ENCODE results near the gene G6PC2. TPM values are rescaled to one million over a fixed set of nuclear protein-coding genes. Genes with fewer than 3 reads are reported as not detected.
A peak's percentile ranks its signal among the peaks of the same experiment; 100 is the strongest.

Gene G6PC2
- total RNA-seq, 4 donors from 2014 or later = not detected

DNA sequence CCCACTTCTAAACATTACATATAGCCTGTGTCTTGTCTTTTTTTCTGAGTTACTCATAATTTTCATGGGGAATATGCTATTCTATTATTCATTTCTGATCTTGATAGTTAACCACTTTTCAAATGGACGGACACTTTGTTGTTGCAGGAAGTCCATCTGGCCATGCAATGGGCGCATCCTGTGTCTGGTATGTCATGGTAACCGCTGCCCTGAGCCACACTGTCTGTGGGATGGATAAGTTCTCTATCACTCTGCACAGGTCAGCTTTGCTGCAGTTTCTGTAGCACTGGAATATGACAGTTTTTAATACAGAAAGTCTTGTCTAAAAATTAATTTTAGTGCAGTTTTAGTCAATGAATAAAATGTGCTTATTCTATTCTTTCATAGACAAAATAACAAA, 3.3 kb downstream of the G6PC2 start:
- Histone ChIP-seq H3K36me3 (no peaks in the 10 kb centered on the region), H3K4me1 (no peaks in the 10 kb centered on the region), H3K27me3 (peaks cover 0 to 12% (median 0%) of the 10 kb centered on the region in 4 donors), H3K9me3 (no peaks in the 10 kb centered on the region), H3K4me3 (no peak overlapping the region), H3K27ac (no peak overlapping the region)
- 91 to 94% methylated on average over 3 of the region's 3 CpGs for WGBS, 2 donors
- TF ChIP-seq, protein P1, sequence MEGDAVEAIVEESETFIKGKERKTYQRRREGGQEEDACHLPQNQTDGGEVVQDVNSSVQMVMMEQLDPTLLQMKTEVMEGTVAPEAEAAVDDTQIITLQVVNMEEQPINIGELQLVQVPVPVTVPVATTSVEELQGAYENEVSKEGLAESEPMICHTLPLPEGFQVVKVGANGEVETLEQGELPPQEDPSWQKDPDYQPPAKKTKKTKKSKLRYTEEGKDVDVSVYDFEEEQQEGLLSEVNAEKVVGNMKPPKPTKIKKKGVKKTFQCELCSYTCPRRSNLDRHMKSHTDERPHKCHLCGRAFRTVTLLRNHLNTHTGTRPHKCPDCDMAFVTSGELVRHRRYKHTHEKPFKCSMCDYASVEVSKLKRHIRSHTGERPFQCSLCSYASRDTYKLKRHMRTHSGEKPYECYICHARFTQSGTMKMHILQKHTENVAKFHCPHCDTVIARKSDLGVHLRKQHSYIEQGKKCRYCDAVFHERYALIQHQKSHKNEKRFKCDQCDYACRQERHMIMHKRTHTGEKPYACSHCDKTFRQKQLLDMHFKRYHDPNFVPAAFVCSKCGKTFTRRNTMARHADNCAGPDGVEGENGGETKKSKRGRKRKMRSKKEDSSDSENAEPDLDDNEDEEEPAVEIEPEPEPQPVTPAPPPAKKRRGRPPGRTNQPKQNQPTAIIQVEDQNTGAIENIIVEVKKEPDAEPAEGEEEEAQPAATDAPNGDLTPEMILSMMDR (IDR thresholded peaks at IDR 0.05) = no peak
- TF ChIP-seq POLR2A (IDR thresholded peaks at IDR 0.05) = no peak
- intact Hi-C loops (cut with DNase I) = no loop called here
- DNase-seq = no peak

DNA sequence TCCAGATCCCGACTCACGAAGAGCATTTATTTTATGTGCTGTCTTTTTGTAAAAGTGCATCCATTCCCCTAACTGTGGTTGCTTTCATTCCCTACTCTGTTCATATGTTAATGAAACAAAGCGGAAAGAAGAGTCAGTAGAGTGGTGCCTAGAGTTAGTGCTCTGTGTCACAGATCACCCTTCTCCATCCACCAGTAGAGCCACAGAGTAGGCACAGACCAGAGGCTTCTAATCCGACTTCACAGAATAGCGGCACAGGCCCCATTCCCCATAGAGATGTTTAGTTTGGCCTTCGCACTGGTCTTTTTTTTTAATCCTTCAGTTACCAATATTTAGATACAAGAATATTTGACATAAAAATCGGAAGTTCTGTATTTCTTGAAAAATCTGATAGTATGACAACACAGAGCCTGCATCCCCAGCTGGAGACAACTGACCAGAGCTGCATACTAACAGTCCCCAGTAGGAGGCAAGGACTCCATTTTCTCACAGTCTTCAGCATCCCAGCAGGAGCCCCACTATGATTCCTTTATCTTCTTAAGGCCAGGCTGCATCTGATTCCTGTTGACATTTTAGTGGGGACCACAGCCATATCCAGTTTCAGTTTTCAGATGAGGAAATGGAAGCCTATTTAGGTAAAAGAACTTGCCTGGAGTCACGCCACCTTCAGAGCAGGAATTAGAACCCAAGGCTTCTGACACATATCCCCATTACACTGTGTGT, 7.0 kb downstream of the G6PC2 start:
- WGBS, 2 donors = 87 to 91% methylated on average over 8 of the region's 8 CpGs
- no peak for DNase-seq
- Histone ChIP-seq H3K27ac (no peak overlapping the region), H3K9me3 (no peaks in the 10 kb centered on the region), H3K4me1 (peaks cover 0 to 8% (median 4%) of the 10 kb centered on the region in 3 donors), H3K4me3 (no peak overlapping the region), H3K27me3 (peaks cover 0 to 39% (median 0%) of the 10 kb centered on the region in 4 donors), H3K36me3 (no peaks in the 10 kb centered on the region)
- intact Hi-C loops (cut with DNase I) = no loop called here
- no peak for TF ChIP-seq POLR2A (IDR thresholded peaks at IDR 0.05)
- TF ChIP-seq, protein P1 (IDR thresholded peaks at IDR 0.05) = no peak

DNA sequence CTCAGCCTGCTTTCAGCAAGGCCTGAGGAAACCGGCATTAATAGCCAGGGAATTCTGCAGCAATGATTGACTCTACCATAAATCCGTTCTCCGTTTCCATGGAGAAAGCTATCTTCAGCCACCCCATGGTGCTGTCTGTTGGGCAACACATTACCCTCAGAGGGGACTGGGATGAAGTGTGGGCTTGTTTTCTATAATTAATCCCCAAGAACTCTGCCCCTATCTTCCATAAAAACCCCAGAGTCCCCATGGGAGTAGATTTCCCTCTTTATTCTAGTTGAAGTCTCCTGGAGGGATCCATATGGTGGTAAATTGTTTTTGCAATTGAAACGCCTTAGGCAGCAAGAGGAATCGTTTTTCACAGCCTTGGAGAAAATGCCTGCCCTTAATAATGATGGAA, 9.2 kb downstream of the G6PC2 start:
- Histone ChIP-seq H3K36me3 (no peaks in the 10 kb centered on the region), H3K27ac (no peak overlapping the region), H3K4me1 (peaks cover 0 to 9% (median 4%) of the 10 kb centered on the region in 3 donors), H3K4me3 (no peak overlapping the region), H3K27me3 (peaks cover 0 to 39% (median 0%) of the 10 kb centered on the region in 4 donors), H3K9me3 (no peaks in the 10 kb centered on the region)
- intact Hi-C loops (cut with DNase I) = no loop called here
- TF ChIP-seq POLR2A (IDR thresholded peaks at IDR 0.05) = no peak
- TF ChIP-seq, protein P1 (IDR thresholded peaks at IDR 0.05) = no peak
- no peak for DNase-seq
- WGBS, 2 donors = 73 to 82% methylated on average over 5 of the region's 5 CpGs

DNA sequence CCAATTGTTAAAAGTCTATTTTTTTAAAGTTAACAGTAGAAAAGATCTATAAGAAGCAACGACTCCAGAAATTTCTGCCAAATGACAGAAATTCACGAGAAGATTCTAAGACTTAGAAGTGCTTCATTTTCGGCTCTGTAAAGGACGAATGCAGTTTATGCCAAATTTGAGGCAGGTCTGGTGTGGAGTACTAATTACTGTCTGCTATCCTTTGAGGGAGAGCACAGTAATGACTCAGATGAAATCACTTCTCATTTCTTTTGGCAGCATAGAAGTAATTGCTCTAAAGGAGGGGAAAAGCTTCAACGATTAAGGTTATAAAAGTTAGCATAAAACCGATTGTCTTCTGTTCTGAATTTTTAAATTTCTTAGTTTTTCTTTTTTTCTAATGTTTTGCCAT, 11.4 kb downstream of the G6PC2 start:
- intact Hi-C loops (cut with DNase I) = no loop called here
- H3K27ac ChIP-seq = no peak overlapping the region

DNA sequence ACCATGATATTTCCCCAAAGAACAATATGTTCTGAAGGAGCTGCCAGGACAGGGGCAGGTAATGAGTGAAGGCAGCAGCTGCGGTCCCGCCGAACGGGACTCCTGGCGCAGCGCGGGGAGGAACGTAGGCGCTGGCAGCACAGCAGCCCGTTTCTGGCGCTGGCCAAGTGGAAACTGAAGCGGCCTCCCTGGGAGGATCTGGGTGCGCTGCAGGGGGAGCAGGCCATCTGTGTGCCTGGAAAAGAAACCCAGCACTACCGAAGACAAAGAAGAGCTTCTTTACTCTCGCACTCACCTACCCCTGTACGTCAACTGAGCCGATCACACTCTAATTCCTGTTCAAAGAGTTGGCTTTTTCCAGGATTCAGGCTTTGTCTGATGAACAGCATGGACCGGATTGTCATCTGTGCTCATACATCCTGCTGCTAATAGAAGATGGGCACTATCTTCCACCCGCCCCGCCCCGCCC, 11.8 kb downstream of the G6PC2 start:
- H3K4me3 ChIP-seq = peak overlapping the region in 1 of 4 donors; percentile 46
- intact Hi-C loops (cut with DNase I) = no loop called here
- WGBS, 2 donors = 15 to 35% methylated on average over 7 to 19 of the region's 21 CpGs

More for the DNA sequence above, 11.4 kb downstream of the G6PC2 start:
- no peak for DNase-seq
- 38 to 51% methylated on average over 6 of the region's 6 CpGs for WGBS, 2 donors
- peaks cover 0 to 36% (median 0%) of the 10 kb centered on the region in 4 donors for H3K27me3 ChIP-seq
- peaks cover 0 to 3% (median 0%) of the 10 kb centered on the region in 3 donors for H3K9me3 ChIP-seq
- H3K4me1 ChIP-seq = peaks cover 0 to 9% (median 4%) of the 10 kb centered on the region in 3 donors
- H3K4me3 ChIP-seq = no peak overlapping the region
- no peaks in the 10 kb centered on the region for H3K36me3 ChIP-seq
- TF ChIP-seq POLR2A (IDR thresholded peaks at IDR 0.05) = no peak
- TF ChIP-seq, protein P1 (IDR thresholded peaks at IDR 0.05) = no peak

More for the DNA sequence above, 11.8 kb downstream of the G6PC2 start:
- H3K36me3 ChIP-seq = no peaks in the 10 kb centered on the region
- peaks cover 0 to 3% (median 0%) of the 10 kb centered on the region in 3 donors for H3K9me3 ChIP-seq
- H3K4me1 ChIP-seq = peaks cover 0 to 9% (median 4%) of the 10 kb centered on the region in 3 donors
- TF ChIP-seq, protein P1 (IDR thresholded peaks at IDR 0.05) = no peak
- no peak for TF ChIP-seq POLR2A (IDR thresholded peaks at IDR 0.05)
- peaks cover 0 to 33% (median 0%) of the 10 kb centered on the region in 4 donors for H3K27me3 ChIP-seq
- no peak for DNase-seq
- H3K27ac ChIP-seq = no peak overlapping the region
